CD14-positive monocyte (primary cell): ENCODE measurements around the gene MITF. TPM values are rescaled to one million over a fixed set of nuclear protein-coding genes. Genes with fewer than 3 reads are reported as not detected.

ENCODE experiments used
- DNase-seq, 3 donors: peaks; one replicate each; pipeline ENCODE4 v3.0.0-alpha.2; 2011 to 2022
- H2AFZ ChIP-seq: 2 replicates; pipeline ENCODE4 v1.6.0; 2012; ENCODE audit warnings: mild to moderate bottlenecking, low read depth, low read length, inconsistent platforms; ENCODE audit not compliant: insufficient read depth, poor library complexity, severe bottlenecking
- H3K27ac ChIP-seq, 2 donors: 1 replicate in 1 of 2; 2 replicates in 1 of 2; pipeline ENCODE4 v1.5.1; 2012 to 2013; ENCODE audit warnings: low read length in 2 of 2, control low read depth in 1 of 2, inconsistent platforms in 1 of 2, low read depth in 1 of 2, mild to moderate bottlenecking in 1 of 2
- H3K27me3 ChIP-seq, 2 donors: one replicate each; pipeline versions ENCODE4 v1.6.0 to v1.6.1; 2011 to 2013; ENCODE audit warnings: low read length in 2 of 2; ENCODE audit not compliant: control insufficient read depth in 2 of 2, insufficient read depth in 2 of 2
- H3K36me3 ChIP-seq, 2 donors: replicated peaks in 1 of 2; 1 replicate in 1 of 2; 2 replicates in 1 of 2; pipeline versions ENCODE4 v1.5.1 to v1.6.1; 2012 to 2013; ENCODE audit warnings: low read length in 2 of 2, control low read depth in 1 of 2, inconsistent platforms in 1 of 2, mild to moderate bottlenecking in 1 of 2; ENCODE audit not compliant: insufficient read depth in 2 of 2, control insufficient read depth in 1 of 2
- H3K4me1 ChIP-seq, 2 donors: 1 replicate in 1 of 2; 2 replicates in 1 of 2; pipeline versions ENCODE4 v1.5.1 to v1.6.1; 2012 to 2013; ENCODE audit warnings: low read length in 2 of 2, control low read depth in 1 of 2, inconsistent platforms in 1 of 2, mild to moderate bottlenecking in 1 of 2, moderate library complexity in 1 of 2; ENCODE audit not compliant: insufficient read depth in 2 of 2, control insufficient read depth in 1 of 2
- H3K4me2 ChIP-seq: replicated peaks from 2 replicates; pipeline ENCODE3; 2012; ENCODE audit warnings: low read length, moderate library complexity, mild to moderate bottlenecking; ENCODE audit not compliant: poor library complexity, severe bottlenecking; ENCODE audit errors: extremely low read depth
- H3K4me3 ChIP-seq, 3 experiments: fragments of 200-600 bp in 1 of 3; sonication (generic) in 1 of 3; replicated peaks in 1 of 3; 1 replicate in 2 of 3; 2 replicates in 1 of 3; pipeline ENCODE4 v1.5.1; 2011 to 2013; ENCODE audit warnings: low read length in 3 of 3, mild to moderate bottlenecking in 3 of 3, control low read depth in 2 of 3, low read depth in 2 of 3, inconsistent platforms in 1 of 3, moderate library complexity in 1 of 3
- H3K79me2 ChIP-seq: 2 replicates; pipeline ENCODE4 v1.6.0; 2012; ENCODE audit warnings: mild to moderate bottlenecking, control low read depth, inconsistent platforms, low read length, moderate library complexity; ENCODE audit not compliant: insufficient read depth
- H3K9ac ChIP-seq: 2 replicates; pipeline ENCODE4 v1.6.0; 2017; ENCODE audit warnings: low read length, mild to moderate bottlenecking; ENCODE audit not compliant: insufficient read depth, poor library complexity, severe bottlenecking
- H3K9me3 ChIP-seq, 2 donors: replicated peaks in 1 of 2; 1 replicate in 1 of 2; 2 replicates in 1 of 2; pipeline versions ENCODE4 v1.5.1 to v1.6.1; 2012 to 2013; ENCODE audit warnings: low read length in 2 of 2, control low read depth in 1 of 2; ENCODE audit not compliant: control insufficient read depth in 1 of 2, insufficient read depth in 1 of 2
- H4K20me1 ChIP-seq: 2 replicates; pipeline ENCODE4 v1.6.0; 2012; ENCODE audit warnings: mild to moderate bottlenecking, low read length, control low read depth, moderate library complexity; ENCODE audit not compliant: insufficient read depth
- H3K27ac Mint-ChIP-seq, 7 donors: one replicate each; pipeline ENCODE4 v1.8.0; 2020; ENCODE audit warnings: mild to moderate bottlenecking in 7 of 7, mixed read lengths in 7 of 7, moderate library complexity in 6 of 7, inconsistent platforms in 2 of 7
- H3K27me3 Mint-ChIP-seq, 3 donors: one replicate each; pipeline ENCODE4 v1.8.0; 2021 to 2022; ENCODE audit warnings: low read depth in 3 of 3, mild to moderate bottlenecking in 3 of 3, mixed read lengths in 3 of 3, moderate library complexity in 3 of 3, inconsistent platforms in 1 of 3
- H3K36me3 Mint-ChIP-seq, 2 donors: one replicate each; pipeline ENCODE4 v1.8.0; 2020; ENCODE audit warnings: mixed read lengths in 2 of 2, inconsistent platforms in 1 of 2, mild to moderate bottlenecking in 1 of 2
- H3K4me1 Mint-ChIP-seq: one replicate; pipeline ENCODE4 v1.8.0; 2020; ENCODE audit warnings: mild to moderate bottlenecking, mixed read lengths
- H3K4me3 Mint-ChIP-seq, 2 donors: one replicate each; pipeline ENCODE4 v1.8.0; 2020; ENCODE audit warnings: mild to moderate bottlenecking in 2 of 2, mixed read lengths in 2 of 2, moderate library complexity in 1 of 2
- H3K9me3 Mint-ChIP-seq, 7 donors: one replicate each; pipeline ENCODE4 v1.8.0; 2020 to 2022; ENCODE audit warnings: mixed read lengths in 7 of 7, mild to moderate bottlenecking in 6 of 7, moderate library complexity in 6 of 7, inconsistent platforms in 2 of 7
- CTCF ChIP-seq: fragments of 200-600 bp; IDR thresholded peaks from one replicate; pipeline ENCODE4 v1.8.0; 2022; ENCODE audit warnings: antibody characterized with exemption, mild to moderate bottlenecking
- WGBS: methylation state at CpG from one replicate; pipeline ENCODE4 v1.1.5; 2013; ENCODE audit warnings: missing lambda C conversion rate; ENCODE audit not compliant: insufficient coverage; 5-methylcytosine and 5-hydroxymethylcytosine counted together
- intact Hi-C, 2 donors: fragments of 100-400 bp; cut with micrococcal nuclease; formaldehyde crosslinking; loops; one replicate each; pipeline versions ENCODE4 v1.15.0 to v1.15.1; 2023
- polyA plus RNA-seq, 3 donors: library from polyadenylated mRNA; depleted of rRNA in 1 of 3; unstranded in 2 of 3; stranded (reverse) in 1 of 3; fragments of 300-500 nt in 2 of 3; fragments of >200 nt in 1 of 3; fragmentation: Illumina TruSeq in 2 of 3; gene quantifications; 1 replicate in 2 of 3; 2 replicates in 1 of 3; pipeline ENCODE4 v1.2.3, GENCODE V29; 2012 to 2021

The MITF gene
- polyA plus RNA-seq, 3 donors: 7.0 to 15.1 (median 12.1) TPM

DNA sequence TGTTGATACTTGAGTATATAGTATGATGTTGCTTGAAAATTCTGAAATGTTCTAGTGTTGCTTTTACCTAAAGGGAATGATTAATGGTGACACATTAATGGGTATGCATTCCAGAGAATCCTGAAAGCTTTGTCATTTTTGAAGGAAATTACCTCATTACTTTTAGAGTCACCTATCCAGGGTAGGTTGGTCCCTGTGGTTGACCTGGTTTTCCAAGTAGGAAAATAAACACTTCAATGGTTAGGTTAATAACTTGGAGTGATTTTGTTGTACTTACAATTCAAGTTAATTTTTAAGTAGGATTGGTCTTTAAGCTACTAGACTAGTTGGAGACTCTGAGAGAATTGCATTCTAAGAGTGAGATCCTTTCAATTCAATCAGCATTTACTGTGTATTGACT, 31.0 kb downstream of the MITF start:
- peaks cover 0 to 14% of the 10 kb centered on the region in 2 donors for H3K36me3 Mint-ChIP-seq
- no peak overlapping the region for H3K27ac ChIP-seq
- H3K27me3 Mint-ChIP-seq: peaks cover 0 to 3% (median 2%) of the 10 kb centered on the region in 3 donors
- H3K36me3 ChIP-seq: no peaks in the 10 kb centered on the region
- H3K79me2 ChIP-seq: peaks cover 57% of the 10 kb centered on the region
- TF ChIP-seq CTCF: no peak
- H3K27me3 ChIP-seq: no peaks in the 10 kb centered on the region
- H3K9ac ChIP-seq: no peak overlapping the region
- peaks cover 10% of the 10 kb centered on the region in 2 donors for H3K4me1 ChIP-seq
- no peak overlapping the region for H3K4me2 ChIP-seq
- H3K27ac Mint-ChIP-seq: no peak overlapping the region
- intact Hi-C loops: no loop called here
- no peak for DNase-seq
- H4K20me1 ChIP-seq: no peaks in the 10 kb centered on the region
- peaks cover 0 to 4% (median 0%) of the 10 kb centered on the region in 7 donors for H3K9me3 Mint-ChIP-seq
- no peak overlapping the region for H3K4me3 Mint-ChIP-seq
- peaks cover 28% of the 10 kb centered on the region for H3K4me1 Mint-ChIP-seq
- no peak overlapping the region for H3K4me3 ChIP-seq
- H2AFZ ChIP-seq: no peak overlapping the region
- H3K9me3 ChIP-seq: no peaks in the 10 kb centered on the region

DNA sequence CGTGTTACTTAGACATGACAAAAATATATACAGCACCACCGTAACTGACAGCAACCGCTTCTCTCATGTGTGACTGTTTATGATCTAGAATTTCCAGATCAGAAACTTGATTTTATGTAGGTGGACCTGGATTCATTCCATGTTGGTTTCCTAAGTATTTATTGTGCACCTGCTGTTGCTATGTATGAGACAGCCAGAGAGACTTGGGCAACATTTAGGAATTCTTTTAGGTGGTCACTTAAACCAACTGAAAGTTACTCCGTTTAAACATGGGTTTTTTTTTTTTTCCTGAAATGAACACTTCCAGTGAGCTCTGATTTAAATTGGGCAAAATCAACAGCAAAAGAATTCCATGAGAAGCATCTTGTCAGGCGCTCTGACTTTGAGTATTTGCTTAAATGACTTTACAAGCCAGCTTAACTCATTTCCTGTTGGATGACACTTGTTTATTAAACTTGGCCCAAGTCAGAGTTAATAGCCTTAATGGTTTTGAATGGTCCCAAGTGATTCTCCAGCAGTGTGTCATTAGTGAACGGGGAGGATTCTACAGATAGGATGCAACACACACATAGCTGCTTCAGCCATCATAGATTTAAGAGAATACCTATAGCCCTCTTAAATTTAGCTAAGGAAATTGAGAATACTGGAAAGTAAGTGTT, 31.8 kb downstream of the MITF start:
- Histone ChIP-seq H3K27ac (no peak overlapping the region), H3K4me2 (no peak overlapping the region), H3K4me1 (peaks cover 5 to 8% of the 10 kb centered on the region in 2 donors), H4K20me1 (no peaks in the 10 kb centered on the region), H3K9me3 (no peaks in the 10 kb centered on the region), H3K79me2 (peaks cover 54% of the 10 kb centered on the region), H3K27me3 (no peaks in the 10 kb centered on the region), H3K4me3 (no peak overlapping the region), H3K9ac (no peak overlapping the region), H3K36me3 (no peaks in the 10 kb centered on the region), H2AFZ (no peak overlapping the region)
- Mint-ChIP-seq H3K9me3 (peaks cover 0 to 4% (median 0%) of the 10 kb centered on the region in 7 donors), H3K27ac (peak overlapping the region in 1 of 7 donors; percentile 1), H3K4me1 (peaks cover 19% of the 10 kb centered on the region), H3K27me3 (peaks cover 0 to 3% (median 2%) of the 10 kb centered on the region in 3 donors), H3K4me3 (no peak overlapping the region), H3K36me3 (peaks cover 0 to 14% of the 10 kb centered on the region in 2 donors)
- DNase-seq: no peak
- intact Hi-C loops: no loop called here
- 90% methylated on average over 2 of the region's 6 CpGs for WGBS
- no peak for TF ChIP-seq CTCF
